OCI-LY7 (cell line): ENCODE data around the gene SPNS2. TPM values are rescaled to one million over a fixed set of nuclear protein-coding genes. Genes with fewer than 3 reads are reported as not detected.

Experiments used
- BruUV-seq: library from RNA; stranded (reverse); fragments of 400-500 nt; replicated peaks from 2 replicates; lab custom pipeline; 2021; lab: Mats Ljungman, UMichigan
- CTCF ChIA-PET: fragments of 300-600 bp; sonication (Branson Sonifier 250); formaldehyde crosslinking; loops from one replicate; lab custom pipeline; 2022; ENCODE audit warnings: antibody characterized with exemption; ENCODE audit not compliant: unreplicated experiment; lab: Charles Lee
- POLR2A ChIA-PET: fragments of 300-600 bp; sonication (Branson Sonifier 250); formaldehyde crosslinking; loops from one replicate; lab custom pipeline; 2022; ENCODE audit warnings: antibody characterized with exemption; lab: Charles Lee
- DNase-seq: peaks from one replicate; pipeline ENCODE4 v3.0.0-alpha.2; 2015; ENCODE audit warnings: low spot score
- H2AFZ ChIP-seq: fragments of 200-600 bp; sonication (generic), shearing (Covaris generic); 2 replicates; pipeline ENCODE4 v1.6.1; 2014; ENCODE audit warnings: mild to moderate bottlenecking, antibody characterized with exemption, low read length, moderate library complexity
- H3K27ac ChIP-seq: fragments of 200-600 bp; sonication (generic); 2 replicates; pipeline ENCODE4 v1.5.1; 2014; ENCODE audit warnings: mixed run types, low read depth, mild to moderate bottlenecking, moderate library complexity, low read length, inconsistent platforms; ENCODE audit not compliant: poor library complexity, severe bottlenecking
- H3K36me3 ChIP-seq: fragments of 200-600 bp; sonication (generic); 2 replicates; pipeline ENCODE4 v1.6.1; 2014; ENCODE audit warnings: mild to moderate bottlenecking, antibody characterized with exemption, low read length, moderate library complexity, mixed read lengths; ENCODE audit not compliant: insufficient read depth
- H3K4me1 ChIP-seq: fragments of 200-600 bp; sonication (generic); 2 replicates; pipeline ENCODE4 v1.5.1; 2014; ENCODE audit warnings: mild to moderate bottlenecking, low read length; ENCODE audit not compliant: insufficient read depth, poor library complexity, severe bottlenecking
- H3K4me2 ChIP-seq: fragments of 200-600 bp; sonication (generic); 2 replicates; pipeline ENCODE4 v1.6.1; 2014; ENCODE audit warnings: mild to moderate bottlenecking, low read length
- H3K4me3 ChIP-seq: fragments of 200-600 bp; sonication (generic); 2 replicates; pipeline ENCODE4 v1.5.1; 2014; ENCODE audit warnings: mild to moderate bottlenecking, low read depth, low read length; ENCODE audit not compliant: poor library complexity, severe bottlenecking
- H3K79me2 ChIP-seq: fragments of 200-600 bp; sonication (generic); 2 replicates; pipeline ENCODE4 v1.6.1; 2016; ENCODE audit warnings: low read depth, mild to moderate bottlenecking, low read length, moderate library complexity, mixed read lengths; ENCODE audit not compliant: insufficient read depth
- H3K9me2 ChIP-seq: fragments of 200-600 bp; sonication (generic); 2 replicates; pipeline ENCODE4 v1.6.1; 2016; ENCODE audit warnings: mild to moderate bottlenecking, low read length, mixed read lengths; ENCODE audit not compliant: insufficient read depth
- H3K9me3 ChIP-seq: fragments of 200-600 bp; sonication (generic); 2 replicates; pipeline ENCODE4 v1.6.1; 2014; ENCODE audit warnings: mild to moderate bottlenecking, mixed run types, low read length, mixed read lengths
- H4K20me1 ChIP-seq: fragments of 200-600 bp; sonication (generic); 2 replicates; pipeline ENCODE4 v1.6.1; 2014; ENCODE audit warnings: mild to moderate bottlenecking, antibody characterized with exemption, low read length, moderate library complexity, mixed read lengths; ENCODE audit not compliant: insufficient read depth
- EZH2phosphoT487 ChIP-seq: fragments of 200-600 bp; sonication (generic); IDR thresholded peaks from 2 replicates; pipeline ENCODE4 v1.6.1; 2018; ENCODE audit warnings: low read depth, borderline replicate concordance, mild to moderate bottlenecking, mixed run types, antibody characterized with exemption, low read length, moderate library complexity, mixed read lengths
- intact Hi-C: fragments of 100-400 bp; cut with micrococcal nuclease; formaldehyde crosslinking; loops from one replicate; pipeline ENCODE4 v1.10.0; 2022; ENCODE audit not compliant: unreplicated experiment
- total RNA-seq, 2 experiments: library from RNA; depleted of rRNA in 1 of 2; stranded (reverse); fragments of >200 nt in 1 of 2; shearing (Covaris generic) in 1 of 2; gene quantifications; 2 replicates each; pipeline ENCODE4 v1.2.3, GENCODE V29; 2014 to 2022
- TF ChIP-seq, protein P1 (sequence below): fragments of 200-600 bp; sonication (generic); conservative IDR thresholded peaks from 2 replicates; pipeline ENCODE4 v1.5.1; 2014; ENCODE audit warnings: mild to moderate bottlenecking, antibody characterized with exemption, low read length, moderate library complexity, mixed read lengths

The SPNS2 gene
- total RNA-seq, 2 experiments from 2014 or later, result 1.6 to 5.4 TPM

DNA sequence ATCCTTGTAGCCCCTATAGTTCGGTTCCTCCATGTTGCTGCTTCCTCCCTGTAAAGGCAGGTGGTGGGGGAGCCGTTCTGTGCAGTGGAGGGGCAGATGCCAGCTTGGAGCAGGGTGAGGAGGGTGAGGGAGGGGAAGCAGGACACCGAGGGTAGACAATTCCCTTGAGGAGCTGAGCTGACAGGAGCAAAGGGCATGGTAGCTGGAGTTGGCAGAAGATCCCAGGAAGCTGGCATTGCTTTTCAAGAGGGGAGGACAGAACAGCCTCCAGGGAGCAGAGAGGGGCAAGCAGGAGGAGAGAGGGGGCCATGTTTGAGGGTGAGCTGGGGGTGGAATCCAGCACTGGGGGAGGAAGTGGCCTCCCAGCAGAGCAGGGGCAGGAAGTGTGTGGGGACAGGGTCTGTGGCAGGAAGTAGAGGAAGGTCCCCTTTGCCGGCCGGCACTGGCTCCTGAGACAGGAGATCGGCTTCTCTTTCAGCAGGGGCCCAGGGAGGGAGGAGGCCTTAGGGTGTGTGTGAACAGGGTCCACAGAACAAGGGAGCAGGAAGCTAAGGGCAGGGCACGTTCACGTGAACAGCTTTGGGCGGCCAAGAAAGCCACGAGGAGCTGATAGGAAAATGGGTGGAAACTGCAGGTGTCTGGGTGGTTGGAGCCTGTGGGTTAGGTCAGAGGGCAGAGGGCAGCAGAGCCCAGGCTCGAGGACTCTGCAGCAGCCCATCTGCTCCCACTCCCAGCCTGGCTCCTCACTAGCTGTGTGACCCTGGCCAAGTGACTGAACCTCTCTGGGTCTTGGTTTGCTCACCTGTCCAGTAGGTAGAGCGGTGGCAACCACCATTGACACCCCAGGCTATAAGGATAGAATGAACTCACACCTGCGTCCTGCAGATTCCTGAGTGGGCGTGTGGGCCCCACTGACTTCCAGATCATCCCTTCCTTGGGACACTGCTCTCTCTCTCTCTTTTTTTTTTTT, 17.5 kb upstream of the SPNS2 start:
- Histone ChIP-seq H3K4me1 (peaks cover 15% of the 10 kb centered on the region), H3K4me2 (peak overlapping the region; percentile 44), H3K4me3 (peak overlapping the region; percentile 11), H3K9me2 (no peaks in the 10 kb centered on the region), H3K36me3 (no peaks in the 10 kb centered on the region), H3K9me3 (no peaks in the 10 kb centered on the region), H4K20me1 (no peaks in the 10 kb centered on the region), H3K79me2 (no peaks in the 10 kb centered on the region), H2AFZ (peak overlapping the region; percentile 49), H3K27ac (peak overlapping the region; percentile 15)
- intact Hi-C loops, result no loop called here
- no TSS peak for BruUV-seq
- POLR2A ChIA-PET, result interaction anchor here (0.6 kb wide), 3 partner anchors 20 to 118 kb away, joined by 3 to 4 read pairs (median 3); no protein-coding TSS in a partner anchor
- peak; percentile 73 for DNase-seq
- CTCF ChIA-PET, result interaction anchor here (0.6 kb wide), 1 partner anchor 160 kb away, joined by 3 read pairs; no protein-coding TSS in a partner anchor
- no peak for TF ChIP-seq EZH2phosphoT487
- TF ChIP-seq, protein P1, sequence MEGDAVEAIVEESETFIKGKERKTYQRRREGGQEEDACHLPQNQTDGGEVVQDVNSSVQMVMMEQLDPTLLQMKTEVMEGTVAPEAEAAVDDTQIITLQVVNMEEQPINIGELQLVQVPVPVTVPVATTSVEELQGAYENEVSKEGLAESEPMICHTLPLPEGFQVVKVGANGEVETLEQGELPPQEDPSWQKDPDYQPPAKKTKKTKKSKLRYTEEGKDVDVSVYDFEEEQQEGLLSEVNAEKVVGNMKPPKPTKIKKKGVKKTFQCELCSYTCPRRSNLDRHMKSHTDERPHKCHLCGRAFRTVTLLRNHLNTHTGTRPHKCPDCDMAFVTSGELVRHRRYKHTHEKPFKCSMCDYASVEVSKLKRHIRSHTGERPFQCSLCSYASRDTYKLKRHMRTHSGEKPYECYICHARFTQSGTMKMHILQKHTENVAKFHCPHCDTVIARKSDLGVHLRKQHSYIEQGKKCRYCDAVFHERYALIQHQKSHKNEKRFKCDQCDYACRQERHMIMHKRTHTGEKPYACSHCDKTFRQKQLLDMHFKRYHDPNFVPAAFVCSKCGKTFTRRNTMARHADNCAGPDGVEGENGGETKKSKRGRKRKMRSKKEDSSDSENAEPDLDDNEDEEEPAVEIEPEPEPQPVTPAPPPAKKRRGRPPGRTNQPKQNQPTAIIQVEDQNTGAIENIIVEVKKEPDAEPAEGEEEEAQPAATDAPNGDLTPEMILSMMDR, result no peak

DNA sequence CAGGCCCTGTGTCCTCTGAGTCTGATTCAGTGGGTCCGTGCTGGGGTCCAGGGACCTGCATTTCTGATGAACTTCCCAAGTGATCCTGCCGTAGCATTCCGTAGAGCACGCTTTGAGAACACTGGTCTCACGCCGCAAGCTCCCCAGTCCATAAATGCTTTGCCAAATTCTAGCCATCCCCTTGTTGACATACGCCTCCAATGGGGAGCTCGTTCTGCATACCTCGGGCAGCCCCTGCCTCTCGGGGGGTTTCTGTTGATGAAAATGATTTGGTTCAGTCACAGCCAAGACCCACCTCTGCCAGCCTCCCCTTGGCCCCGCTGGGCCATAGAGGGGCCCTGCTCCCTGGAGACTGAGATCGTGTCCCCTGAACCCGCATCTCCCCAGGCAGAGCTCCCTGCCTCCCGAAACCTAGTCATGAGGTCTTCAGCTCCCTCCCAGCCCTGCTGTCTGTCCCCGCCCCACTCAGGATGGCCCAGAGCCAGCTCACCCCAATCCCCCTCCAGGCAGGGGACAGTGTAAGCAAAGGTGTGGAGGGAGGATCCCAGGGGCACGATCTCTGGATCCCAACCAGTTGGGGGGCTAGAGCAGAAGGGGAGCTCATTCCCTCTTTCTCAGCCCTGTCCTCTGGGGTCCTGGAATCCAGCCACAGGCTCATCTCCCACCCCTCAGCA, 16.2 kb upstream of the SPNS2 start:
- ChIA-PET POLR2A (interaction anchor here (0.5 kb wide), 1 partner anchor 59 kb away, joined by 3 read pairs; no protein-coding TSS in a partner anchor), CTCF (no interaction called here)
- no peak overlapping the region for H3K4me3 ChIP-seq
- H3K4me2 ChIP-seq, result no peak overlapping the region
- no peak for TF ChIP-seq EZH2phosphoT487
- TF ChIP-seq, protein P1, result no peak
- H2AFZ ChIP-seq, result no peak overlapping the region
- H3K27ac ChIP-seq, result no peak overlapping the region
- H3K9me2 ChIP-seq, result no peaks in the 10 kb centered on the region
- BruUV-seq, result no TSS peak
- intact Hi-C loops, result no loop called here
- no peak for DNase-seq
- no peaks in the 10 kb centered on the region for H3K36me3 ChIP-seq
- H3K79me2 ChIP-seq, result no peaks in the 10 kb centered on the region
- H4K20me1 ChIP-seq, result no peaks in the 10 kb centered on the region
- peaks cover 15% of the 10 kb centered on the region for H3K4me1 ChIP-seq
- no peaks in the 10 kb centered on the region for H3K9me3 ChIP-seq
